GM12878 (cell line): ENCODE measurements around the gene PRR3. TPM values are rescaled to one million over a fixed set of nuclear protein-coding genes. Genes with fewer than 3 reads are reported as not detected.

Experiments
- ATAC-seq: fragments of 200-7000 bp; cut with Tn5 transposase; 3 replicates; pipeline ENCODE4 v1.9.1; 2020; ENCODE audit warnings: mild to moderate bottlenecking, moderate library complexity
- BruUV-seq: library from RNA; stranded (reverse); fragments of 400-500 nt; replicated peaks from 2 replicates; lab custom pipeline; 2021; lab: Mats Ljungman, UMichigan
- CTCF ChIA-PET: fragments of 300-600 bp; sonication (Branson Sonifier 250); formaldehyde crosslinking; extraction: SDS; loops from one replicate; lab custom pipeline; 2021; ENCODE audit warnings: inconsistent platforms; lab: Yijun Ruan, JAX
- POLR2A ChIA-PET: fragments of 350-600 bp; formaldehyde crosslinking; extraction: SDS; loops from one replicate; lab custom pipeline; 2021; ENCODE audit warnings: inconsistent platforms; lab: Charles Lee
- RAD21 ChIA-PET: fragments of 300-600 bp; sonication (Branson Sonifier 250); formaldehyde crosslinking; loops from one replicate; lab custom pipeline; 2023; ENCODE audit warnings: antibody characterized with exemption; ENCODE audit not compliant: unreplicated experiment; lab: Charles Lee
- SMC1A ChIA-PET: fragments of 300-600 bp; sonication (Branson Sonifier 250); formaldehyde crosslinking; loops from one replicate; lab custom pipeline; 2023; ENCODE audit not compliant: unreplicated experiment, uncharacterized antibody; lab: Charles Lee
- DNase-seq: peaks from one replicate; pipeline ENCODE4 v3.0.0-alpha.2; 2011; ENCODE audit warnings: low read depth, low spot score
- FAIRE-seq: peaks from 3 replicates; lab custom pipeline; 2011; peaks lifted over from hg19 to GRCh38; lab: Jason Lieb, UNC
- H2AFZ ChIP-seq: 2 replicates; pipeline ENCODE4 v1.6.0; 2011; ENCODE audit warnings: low read depth, low read length, control low read depth; ENCODE audit not compliant: control insufficient read depth
- H3K27ac ChIP-seq: 2 replicates; pipeline ENCODE4 v1.5.1; 2011; ENCODE audit warnings: control low read depth; ENCODE audit not compliant: control insufficient read depth, insufficient read depth
- H3K27me3 ChIP-seq, 2 experiments: replicated peaks in 1 of 2; 2 replicates each; pipeline versions ENCODE4 v1.6.0 to v1.6.1; 2011; ENCODE audit warnings: low read length in 1 of 2; ENCODE audit not compliant: control insufficient read depth in 2 of 2, insufficient read depth in 2 of 2
- H3K36me3 ChIP-seq, 2 experiments: 2 replicates each; pipeline ENCODE4 v1.5.1; 2011; ENCODE audit warnings: low read length in 1 of 2; ENCODE audit not compliant: control insufficient read depth in 2 of 2, insufficient read depth in 2 of 2
- H3K4me1 ChIP-seq: 2 replicates; pipeline ENCODE4 v1.6.1; 2011; ENCODE audit warnings: mild to moderate bottlenecking, low read length, moderate library complexity, mixed read lengths; ENCODE audit not compliant: control insufficient read depth, insufficient read depth
- H3K4me2 ChIP-seq: 2 replicates; pipeline ENCODE4 v1.6.0; 2011; ENCODE audit warnings: control low read depth; ENCODE audit not compliant: control insufficient read depth, insufficient read depth
- H3K4me3 ChIP-seq: fragments of 200-600 bp; sonication (generic); 2 replicates; pipeline ENCODE4 v1.5.1; 2016
- H3K79me2 ChIP-seq: 2 replicates; pipeline ENCODE4 v1.6.0; 2011; ENCODE audit warnings: low read length; ENCODE audit not compliant: control insufficient read depth, insufficient read depth
- H3K9ac ChIP-seq: 2 replicates; pipeline ENCODE4 v1.8.0; 2011; ENCODE audit warnings: low read length, control low read depth, mixed read lengths; ENCODE audit not compliant: control insufficient read depth, insufficient read depth
- H3K9me3 ChIP-seq: replicated peaks from 3 replicates; pipeline ENCODE4 v1.5.1; 2011; ENCODE audit warnings: mild to moderate bottlenecking, low read length; ENCODE audit not compliant: control insufficient read depth, insufficient read depth
- H4K20me1 ChIP-seq: 2 replicates; pipeline ENCODE4 v1.6.0; 2011; ENCODE audit not compliant: control insufficient read depth, insufficient read depth
- RB1 ChIP-seq: fragments of 450-650 bp; formaldehyde crosslinking; IDR thresholded peaks from 2 replicates; pipeline ENCODE4 v1.6.1; 2017; ENCODE audit warnings: mild to moderate bottlenecking, borderline replicate concordance
- TCF7 ChIP-seq: IDR thresholded peaks from 2 replicates; pipeline ENCODE4 v1.6.1; 2014; ENCODE audit warnings: antibody characterized with exemption, borderline replicate concordance
- ZBED1 ChIP-seq: IDR thresholded peaks from 2 replicates; pipeline ENCODE4 v1.6.1; 2016; ENCODE audit warnings: borderline replicate concordance
- WGBS: methylation state at CpG from one replicate; pipeline ENCODE4 v1.1.6; 2016; ENCODE audit warnings: low lambda C conversion rate; ENCODE audit not compliant: insufficient replicate concordance, insufficient coverage; ENCODE audit errors: missing lambda C conversion rate; 5-methylcytosine and 5-hydroxymethylcytosine counted together
- in situ Hi-C: fragments of 300-500 bp; cut with MboI; formaldehyde crosslinking; loops from 9 replicates; pipeline ENCODE4 v1.14.3; 2018; ENCODE audit warnings: mixed read lengths
- intact Hi-C: fragments of 100-400 bp; cut with micrococcal nuclease; formaldehyde crosslinking; loops from one replicate; pipeline ENCODE4 v1.14.2; 2022; ENCODE audit not compliant: unreplicated experiment
- polyA plus RNA-seq, 11 experiments: library from polyadenylated mRNA; depleted of rRNA in 4 of 11; unstranded in 6 of 11; stranded (reverse) in 5 of 11; fragments of >200 nt; fragmentation: Nextera tagmentation in 4 of 11; fragmentation: Illumina TruSeq in 1 of 11; extraction: Ambion mirVana in 4 of 11; extraction: Trizol in 1 of 11; gene quantifications; 1 replicate in 1 of 11; 2 replicates in 10 of 11; pipeline versions ENCODE4 v1.2.1 to v1.2.3, GENCODE V29; 2011 to 2016; ENCODE audit warnings: inconsistent platforms in 2 of 11, missing spikeins in 2 of 11, low read depth in 1 of 11
- total RNA-seq, 4 experiments: library from RNA; depleted of rRNA in 3 of 4; stranded (reverse); fragments of >200 nt in 3 of 4; fragmentation: Illumina TruSeq in 1 of 4; extraction: Trizol in 1 of 4; gene quantifications; 2 replicates each; pipeline versions ENCODE4 v1.2.1 to v1.2.3, GENCODE V29; 2013 to 2021
- TF ChIP-seq, protein P1 (sequence below): fragments of 150-350 bp; IDR thresholded peaks from 2 replicates; pipeline ENCODE4 v1.6.1; 2016; ENCODE audit warnings: low read depth, low read length
- TF ChIP-seq, protein P2 (sequence below): fragments of 450-650 bp; IDR thresholded peaks from 2 replicates; pipeline ENCODE4 v1.6.1; 2018; ENCODE audit warnings: mild to moderate bottlenecking, low read depth, moderate library complexity; ENCODE audit not compliant: partially characterized antibody
- TF ChIP-seq, protein P3 (sequence below), 3 experiments: IDR thresholded peaks in 2 of 3; conservative IDR thresholded peaks in 1 of 3; 2 replicates each; pipeline ENCODE4 v1.5.1; 2011; ENCODE audit warnings: low read depth in 3 of 3, low read length in 3 of 3, mild to moderate bottlenecking in 3 of 3, control low read depth in 2 of 3, moderate library complexity in 2 of 3, inconsistent platforms in 1 of 3, mixed read lengths in 1 of 3; ENCODE audit not compliant: control insufficient read depth in 2 of 3, insufficient read depth in 1 of 3; ENCODE audit errors: extremely low read depth in 1 of 3

PRR3 gene
- total and polyA plus RNA-seq, 10 of the 15 experiments (the other 5 are each of a cell fraction or from before 2014, with no cell fraction given): 14.0 to 38.2 (median 20.5) TPM

DNA sequence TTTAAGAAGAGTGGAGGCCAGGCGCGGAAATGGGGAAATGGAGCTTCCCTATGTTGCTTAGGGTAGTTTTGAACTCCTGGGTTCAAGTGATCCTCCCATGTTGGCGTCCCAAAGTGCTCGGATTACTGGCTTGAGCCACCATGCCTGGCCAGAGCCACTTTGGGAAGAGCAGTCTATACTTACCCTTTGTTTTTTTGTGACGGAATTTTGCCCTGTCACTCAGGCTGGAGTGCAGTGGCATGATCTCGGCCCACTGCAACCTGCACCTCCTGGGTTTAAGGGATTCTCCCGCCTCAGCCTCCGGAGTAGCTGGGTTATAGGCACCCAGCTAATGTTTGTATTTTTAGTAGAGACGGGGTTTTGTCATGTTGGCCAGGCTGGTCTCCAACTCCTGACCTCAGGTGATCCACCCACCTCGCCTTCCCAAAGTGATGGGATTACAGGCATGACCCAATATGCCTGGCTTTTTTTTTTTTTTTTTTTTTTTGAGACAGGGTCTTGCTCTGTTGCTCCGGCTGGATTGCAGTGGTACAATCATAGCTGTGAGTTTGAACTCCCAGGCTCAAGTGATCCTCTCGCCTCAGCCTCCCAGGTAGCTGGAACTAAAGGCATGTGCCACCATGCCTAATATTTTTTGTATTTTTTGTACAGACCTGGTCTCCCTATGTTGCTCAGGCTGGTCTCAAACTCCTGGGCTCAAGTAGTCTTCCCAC, 42.0 kb downstream of the PRR3 start:
- H3K9me3 ChIP-seq: no peaks in the 10 kb centered on the region
- FAIRE-seq (no peak), ATAC-seq (no peak), DNase-seq (no peak)
- RAD21 ChIA-PET: interaction anchor here (0.7 to 3.7 kb wide), 6 partner anchors 16 to 488 kb away, joined by 3 to 22 read pairs (median 3); partner anchors contain the start of gene ABCF1
- no peak overlapping the region for H3K27ac ChIP-seq
- TF ChIP-seq ZBED1: no peak
- TF ChIP-seq, protein P1, sequence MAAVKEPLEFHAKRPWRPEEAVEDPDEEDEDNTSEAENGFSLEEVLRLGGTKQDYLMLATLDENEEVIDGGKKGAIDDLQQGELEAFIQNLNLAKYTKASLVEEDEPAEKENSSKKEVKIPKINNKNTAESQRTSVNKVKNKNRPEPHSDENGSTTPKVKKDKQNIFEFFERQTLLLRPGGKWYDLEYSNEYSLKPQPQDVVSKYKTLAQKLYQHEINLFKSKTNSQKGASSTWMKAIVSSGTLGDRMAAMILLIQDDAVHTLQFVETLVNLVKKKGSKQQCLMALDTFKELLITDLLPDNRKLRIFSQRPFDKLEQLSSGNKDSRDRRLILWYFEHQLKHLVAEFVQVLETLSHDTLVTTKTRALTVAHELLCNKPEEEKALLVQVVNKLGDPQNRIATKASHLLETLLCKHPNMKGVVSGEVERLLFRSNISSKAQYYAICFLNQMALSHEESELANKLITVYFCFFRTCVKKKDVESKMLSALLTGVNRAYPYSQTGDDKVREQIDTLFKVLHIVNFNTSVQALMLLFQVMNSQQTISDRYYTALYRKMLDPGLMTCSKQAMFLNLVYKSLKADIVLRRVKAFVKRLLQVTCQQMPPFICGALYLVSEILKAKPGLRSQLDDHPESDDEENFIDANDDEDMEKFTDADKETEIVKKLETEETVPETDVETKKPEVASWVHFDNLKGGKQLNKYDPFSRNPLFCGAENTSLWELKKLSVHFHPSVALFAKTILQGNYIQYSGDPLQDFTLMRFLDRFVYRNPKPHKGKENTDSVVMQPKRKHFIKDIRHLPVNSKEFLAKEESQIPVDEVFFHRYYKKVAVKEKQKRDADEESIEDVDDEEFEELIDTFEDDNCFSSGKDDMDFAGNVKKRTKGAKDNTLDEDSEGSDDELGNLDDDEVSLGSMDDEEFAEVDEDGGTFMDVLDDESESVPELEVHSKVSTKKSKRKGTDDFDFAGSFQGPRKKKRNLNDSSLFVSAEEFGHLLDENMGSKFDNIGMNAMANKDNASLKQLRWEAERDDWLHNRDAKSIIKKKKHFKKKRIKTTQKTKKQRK: no peak
- TF ChIP-seq RB1: no peak
- TF ChIP-seq, protein P2, sequence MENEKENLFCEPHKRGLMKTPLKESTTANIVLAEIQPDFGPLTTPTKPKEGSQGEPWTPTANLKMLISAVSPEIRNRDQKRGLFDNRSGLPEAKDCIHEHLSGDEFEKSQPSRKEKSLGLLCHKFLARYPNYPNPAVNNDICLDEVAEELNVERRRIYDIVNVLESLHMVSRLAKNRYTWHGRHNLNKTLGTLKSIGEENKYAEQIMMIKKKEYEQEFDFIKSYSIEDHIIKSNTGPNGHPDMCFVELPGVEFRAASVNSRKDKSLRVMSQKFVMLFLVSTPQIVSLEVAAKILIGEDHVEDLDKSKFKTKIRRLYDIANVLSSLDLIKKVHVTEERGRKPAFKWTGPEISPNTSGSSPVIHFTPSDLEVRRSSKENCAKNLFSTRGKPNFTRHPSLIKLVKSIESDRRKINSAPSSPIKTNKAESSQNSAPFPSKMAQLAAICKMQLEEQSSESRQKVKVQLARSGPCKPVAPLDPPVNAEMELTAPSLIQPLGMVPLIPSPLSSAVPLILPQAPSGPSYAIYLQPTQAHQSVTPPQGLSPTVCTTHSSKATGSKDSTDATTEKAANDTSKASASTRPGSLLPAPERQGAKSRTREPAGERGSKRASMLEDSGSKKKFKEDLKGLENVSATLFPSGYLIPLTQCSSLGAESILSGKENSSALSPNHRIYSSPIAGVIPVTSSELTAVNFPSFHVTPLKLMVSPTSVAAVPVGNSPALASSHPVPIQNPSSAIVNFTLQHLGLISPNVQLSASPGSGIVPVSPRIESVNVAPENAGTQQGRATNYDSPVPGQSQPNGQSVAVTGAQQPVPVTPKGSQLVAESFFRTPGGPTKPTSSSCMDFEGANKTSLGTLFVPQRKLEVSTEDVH: no peak
- no peak for TF ChIP-seq TCF7
- TF ChIP-seq, protein P3, sequence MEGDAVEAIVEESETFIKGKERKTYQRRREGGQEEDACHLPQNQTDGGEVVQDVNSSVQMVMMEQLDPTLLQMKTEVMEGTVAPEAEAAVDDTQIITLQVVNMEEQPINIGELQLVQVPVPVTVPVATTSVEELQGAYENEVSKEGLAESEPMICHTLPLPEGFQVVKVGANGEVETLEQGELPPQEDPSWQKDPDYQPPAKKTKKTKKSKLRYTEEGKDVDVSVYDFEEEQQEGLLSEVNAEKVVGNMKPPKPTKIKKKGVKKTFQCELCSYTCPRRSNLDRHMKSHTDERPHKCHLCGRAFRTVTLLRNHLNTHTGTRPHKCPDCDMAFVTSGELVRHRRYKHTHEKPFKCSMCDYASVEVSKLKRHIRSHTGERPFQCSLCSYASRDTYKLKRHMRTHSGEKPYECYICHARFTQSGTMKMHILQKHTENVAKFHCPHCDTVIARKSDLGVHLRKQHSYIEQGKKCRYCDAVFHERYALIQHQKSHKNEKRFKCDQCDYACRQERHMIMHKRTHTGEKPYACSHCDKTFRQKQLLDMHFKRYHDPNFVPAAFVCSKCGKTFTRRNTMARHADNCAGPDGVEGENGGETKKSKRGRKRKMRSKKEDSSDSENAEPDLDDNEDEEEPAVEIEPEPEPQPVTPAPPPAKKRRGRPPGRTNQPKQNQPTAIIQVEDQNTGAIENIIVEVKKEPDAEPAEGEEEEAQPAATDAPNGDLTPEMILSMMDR (IDR thresholded peaks at IDR 0.05 in 2 of 3, conservative IDR thresholded peaks at IDR 0.05 in 1 of 3; ENCODE audit: control insufficient read depth in 2 of 3, extremely low read depth in 1 of 3, insufficient read depth in 1 of 3, low read depth in 3 of 3, low read length in 3 of 3): no peak
- H3K4me2 ChIP-seq: no peak overlapping the region
- POLR2A ChIA-PET: interaction anchor here (0.7 to 2.5 kb wide), 7 partner anchors 11 to 54 kb away, joined by 3 to 10 read pairs (median 4); no protein-coding TSS in a partner anchor
- BruUV-seq: no TSS peak
- no peaks in the 10 kb centered on the region; the same call in 1 of the 2 replicates for H3K4me1 ChIP-seq
- no peak overlapping the region for H3K4me3 ChIP-seq
- in situ Hi-C loops (loop anchor here (5.0 kb wide), 1 partner anchor 117 kb away; no protein-coding TSS in a partner anchor), intact Hi-C loops (no loop called here)
- SMC1A ChIA-PET: interaction anchor here (0.7 to 3.5 kb wide), 7 partner anchors 14 to 132 kb away, joined by 4 to 50 read pairs (median 10); partner anchors contain the start of gene ABCF1
- peaks cover 15 to 22% of the 10 kb centered on the region in 2 experiments; a peak in 3 of 4 replicates for H3K36me3 ChIP-seq
- CTCF ChIA-PET: interaction anchor here (0.8 to 10.3 kb wide), 12 partner anchors 8 to 146 kb away, joined by 3 to 188 read pairs (median 12); no protein-coding TSS in a partner anchor
- no peak overlapping the region for H2AFZ ChIP-seq
- WGBS: 89% methylated on average over 11 of the region's 12 CpGs
- no peak overlapping the region for H3K9ac ChIP-seq
- H4K20me1 ChIP-seq: peaks cover 3% of the 10 kb centered on the region; the same call in 1 of the 2 replicates
- H3K27me3 ChIP-seq: no peaks in the 10 kb centered on the region
- no peaks in the 10 kb centered on the region for H3K79me2 ChIP-seq
